GM19467 (cell line): ENCODE data around the gene SLC6A19.

Experiments
- ATAC-seq: cut with Tn5 transposase; IDR thresholded peaks from one replicate; pipeline ENCODE4 v1.9.1; 2021; ENCODE audit warnings: mild to moderate bottlenecking, moderate library complexity; ENCODE audit not compliant: unreplicated experiment

The SLC6A19 gene

DNA sequence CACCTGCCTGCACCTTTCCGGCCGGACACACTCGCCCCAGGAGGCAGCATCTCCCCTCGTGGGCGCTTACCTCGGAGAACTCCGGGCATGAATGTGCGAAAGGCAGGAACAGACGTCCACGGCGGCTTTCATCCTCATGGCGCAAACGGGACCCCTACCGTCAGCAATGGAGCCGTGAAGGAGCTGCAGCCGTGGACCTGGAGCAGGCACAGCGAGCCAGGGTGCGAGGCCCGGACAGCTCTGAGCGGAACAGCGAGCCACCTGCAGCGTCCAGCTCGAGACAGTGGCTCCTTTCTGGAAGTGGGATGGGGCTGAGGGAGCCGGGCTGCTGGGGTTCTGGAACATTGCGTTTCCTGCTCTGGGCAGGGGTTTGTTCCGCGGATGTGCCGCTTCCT lies 7.8 kb upstream of the SLC6A19 start:
- ATAC-seq = no peak

- no peak for ATAC-seq
These were observed 7.0 kb upstream of the SLC6A19 start for GRCh38 chr5:1194378-1194777.

DNA sequence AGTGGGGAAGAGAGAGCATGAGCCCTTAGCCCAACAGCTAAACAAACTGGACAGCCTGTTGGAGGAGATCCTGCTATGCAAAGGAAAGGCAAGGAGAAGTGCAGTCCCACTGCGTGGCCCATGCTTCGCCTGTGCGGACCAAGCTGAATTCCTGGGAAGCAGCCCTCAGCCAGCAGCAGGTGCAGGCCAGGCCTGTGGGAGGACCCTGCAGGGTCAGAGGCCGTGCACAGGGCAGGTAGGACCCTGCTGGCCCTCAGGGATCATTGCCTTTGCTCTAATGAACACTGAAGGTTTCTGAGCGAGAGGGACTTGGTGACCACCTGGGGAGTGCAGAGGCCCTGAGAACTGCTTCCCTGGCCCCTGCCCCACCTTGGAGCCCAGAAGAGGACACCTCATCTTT lies 6.0 kb upstream of the SLC6A19 start:
- ATAC-seq = no peak

DNA sequence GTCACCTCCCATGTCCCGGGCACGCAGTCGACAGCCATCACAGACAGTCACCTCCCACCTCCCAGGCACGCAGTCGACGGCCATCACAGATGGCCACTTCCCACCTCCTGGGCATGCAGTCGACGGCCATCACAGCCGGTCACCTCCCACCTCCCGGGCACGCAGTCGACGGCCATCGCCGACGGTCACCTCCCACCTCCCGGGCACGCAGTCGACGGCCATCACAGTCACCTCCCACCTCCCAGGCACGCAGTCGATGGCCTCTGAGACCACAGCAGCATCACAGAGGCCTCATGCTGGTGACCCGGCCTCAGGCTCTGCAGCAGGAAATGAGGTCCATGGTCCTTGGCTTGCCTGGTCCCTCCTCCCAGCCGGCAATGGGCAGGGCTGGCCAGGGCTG lies 5.5 kb upstream of the SLC6A19 start:
- ATAC-seq = no peak

- no peak for ATAC-seq
These were observed 4.8 kb upstream of the SLC6A19 start for GRCh38 chr5:1196562-1196961.

DNA sequence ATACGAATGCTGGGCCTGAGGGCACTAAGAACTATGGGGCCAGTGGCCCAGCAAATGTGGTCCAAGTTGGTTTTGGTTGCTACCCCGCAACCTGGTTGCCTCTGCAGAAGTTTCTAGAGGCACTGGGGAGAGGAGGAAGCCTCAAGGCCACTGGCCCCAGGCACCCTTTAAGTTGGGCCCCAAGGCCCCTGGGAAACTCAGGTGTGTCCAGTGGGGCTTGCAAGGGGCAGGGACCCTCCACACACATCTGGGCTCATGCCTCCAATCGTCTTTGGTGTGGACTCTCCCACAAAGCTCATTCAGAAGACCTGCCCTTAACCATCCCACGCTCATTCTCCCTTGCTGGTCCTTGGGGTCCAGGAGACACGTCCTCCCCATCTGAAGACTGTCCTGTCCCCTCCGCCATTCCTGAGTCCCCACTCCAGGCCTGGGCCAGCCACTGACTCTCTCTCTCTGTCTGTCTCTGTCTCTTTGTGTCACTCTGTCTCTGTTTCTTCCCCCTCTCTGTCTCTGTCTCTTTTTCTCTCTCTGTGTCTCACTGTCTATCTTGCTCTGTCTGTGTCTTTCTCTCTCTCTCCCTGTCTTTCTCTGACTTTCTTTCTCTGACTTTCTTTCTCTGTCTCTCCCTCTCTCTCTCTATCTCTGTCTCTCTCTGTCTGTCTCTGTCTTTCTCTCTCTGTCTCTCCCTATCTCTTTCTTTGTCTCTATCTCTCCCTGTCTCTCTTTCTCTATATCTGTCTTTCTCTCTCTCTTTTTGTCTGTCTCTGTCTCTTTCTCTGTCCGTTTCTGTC lies 3.3 kb upstream of the SLC6A19 start:
- ATAC-seq = no peak

GRCh38 chr5:1199340-1199648 lies 2.1 kb upstream of the SLC6A19 start:
- ATAC-seq = no peak

- ATAC-seq = no peak
These were observed 1.5 kb upstream of the SLC6A19 start for GRCh38 chr5:1199649-1200494.

DNA sequence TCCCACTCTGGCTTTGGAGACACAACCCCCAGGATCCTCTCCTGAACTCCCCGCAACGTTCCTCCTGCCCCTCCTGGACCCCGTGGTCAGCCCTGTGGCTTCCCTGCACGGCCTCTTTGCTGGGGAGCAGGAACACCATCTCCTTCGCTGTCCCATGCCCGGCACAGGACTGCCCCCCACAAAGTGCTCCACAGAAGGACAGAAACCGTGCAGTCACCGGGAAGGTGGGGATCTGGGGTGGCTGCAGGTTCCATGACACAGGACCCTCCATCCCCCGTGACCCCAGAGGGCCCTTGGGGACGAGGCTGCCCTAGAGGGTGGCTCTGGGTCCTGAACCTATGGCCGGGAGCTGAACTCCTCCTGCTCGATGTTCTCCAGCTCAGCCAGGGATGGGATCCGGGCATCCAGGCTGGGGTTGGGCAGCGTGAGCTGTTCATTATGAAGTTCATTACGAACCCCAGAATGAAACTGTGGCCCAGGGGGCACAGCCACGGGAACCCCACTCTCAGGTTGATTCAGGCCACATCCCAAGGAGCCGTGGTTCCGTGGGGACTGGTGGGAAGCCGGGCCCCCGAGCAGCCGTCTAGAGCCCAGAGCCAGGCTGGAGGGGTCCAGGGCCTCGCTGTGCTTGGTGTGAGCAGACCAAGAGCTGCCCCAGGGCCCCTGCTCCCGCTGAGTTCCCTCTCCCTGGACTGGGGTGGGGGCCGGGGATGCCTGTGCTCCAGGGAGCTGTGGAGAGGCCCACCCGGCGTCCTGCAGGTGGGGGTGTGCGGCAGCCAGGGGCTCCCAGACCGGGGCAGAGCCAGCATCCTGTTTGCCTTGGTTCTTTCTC lies 684 bp upstream of the SLC6A19 start:
- ATAC-seq = no peak

- no peak for ATAC-seq
These were observed 817 bp downstream of the SLC6A19 start for GRCh38 chr5:1202026-1202797.

DNA sequence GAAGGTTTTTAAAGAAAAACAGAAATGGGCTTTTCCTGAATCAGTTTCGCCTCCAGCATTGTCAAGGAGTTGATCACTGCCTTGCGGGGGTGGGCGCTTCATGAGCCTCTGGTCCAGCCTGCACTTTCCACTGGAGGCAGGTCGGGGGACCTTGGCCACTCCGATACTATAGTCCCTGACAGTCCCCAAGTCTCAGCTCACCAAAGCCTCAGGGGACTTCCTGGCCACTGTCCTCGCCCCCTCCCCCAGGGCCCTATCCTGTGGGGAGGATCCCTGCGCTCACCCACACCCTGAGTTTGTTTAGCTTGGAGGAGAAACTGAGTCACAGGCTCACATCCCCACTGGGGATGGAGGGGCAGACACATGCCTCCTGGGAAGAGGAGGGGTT lies 1.4 kb downstream of the SLC6A19 start:
- no peak for ATAC-seq

DNA sequence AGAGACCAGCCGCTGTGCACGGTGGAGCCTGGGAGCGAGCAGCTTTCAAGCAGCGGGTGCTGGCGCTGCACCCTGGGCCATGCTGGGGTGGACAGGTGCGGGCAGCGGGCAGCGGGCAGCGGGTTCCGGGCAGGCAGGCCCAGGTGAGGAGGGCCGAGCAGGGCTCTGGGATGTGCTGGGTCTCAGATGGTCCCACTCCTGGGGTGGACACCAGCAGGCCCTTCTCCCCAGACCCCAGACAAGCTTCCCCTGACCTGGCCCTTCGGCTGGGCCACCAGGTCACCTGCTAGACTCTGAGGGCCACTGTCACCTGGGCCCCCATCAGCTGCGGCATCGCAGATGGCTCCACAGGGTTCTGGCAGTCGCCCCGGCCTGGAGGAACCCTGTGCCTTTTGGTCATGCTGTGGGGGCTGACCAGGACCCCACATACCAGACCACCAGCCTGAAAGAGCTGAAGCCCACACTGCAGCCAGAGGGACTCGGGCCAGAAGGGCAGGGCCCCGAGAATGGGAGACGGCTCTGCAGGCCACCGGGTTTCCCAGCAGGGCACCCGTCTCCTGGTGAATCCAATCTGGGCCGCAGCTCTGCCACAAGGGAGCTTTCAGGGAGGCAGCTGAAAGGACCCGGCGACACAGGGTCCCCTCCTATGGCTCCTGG lies 2.0 kb downstream of the SLC6A19 start:
- no peak for ATAC-seq

GRCh38 chr5:1203968-1204692 lies 2.7 kb downstream of the SLC6A19 start:
- no peak for ATAC-seq

DNA sequence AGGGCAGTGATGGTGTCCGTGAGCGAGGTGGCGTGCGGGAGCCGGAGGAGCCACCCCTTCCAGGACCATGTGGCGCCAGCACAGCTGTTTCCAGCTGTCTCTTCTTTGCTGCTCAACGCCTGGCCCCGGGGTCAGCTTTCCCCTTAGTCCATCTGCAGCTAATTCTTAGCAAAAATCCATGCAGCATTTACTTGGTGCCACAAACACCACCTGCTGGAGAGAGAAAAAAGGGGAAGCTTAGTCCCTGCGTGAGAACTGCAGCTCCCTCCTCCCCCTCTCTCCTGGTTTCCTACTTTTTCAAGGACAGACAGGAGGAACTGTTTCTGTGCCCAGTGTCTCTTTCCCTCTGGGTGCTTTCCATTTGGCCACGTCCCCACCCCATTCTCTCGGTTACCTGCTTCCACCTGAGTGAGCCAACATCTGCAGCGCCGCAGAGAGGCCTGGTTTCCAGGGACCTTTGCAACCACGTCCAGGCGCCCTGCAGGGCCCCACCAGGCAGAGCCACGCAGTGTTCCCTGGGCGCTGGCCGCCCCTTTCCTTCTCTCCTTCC lies 3.4 kb downstream of the SLC6A19 start:
- ATAC-seq = no peak

GRCh38 chr5:1205255-1206180 lies 4.1 kb downstream of the SLC6A19 start:
- no peak for ATAC-seq

DNA sequence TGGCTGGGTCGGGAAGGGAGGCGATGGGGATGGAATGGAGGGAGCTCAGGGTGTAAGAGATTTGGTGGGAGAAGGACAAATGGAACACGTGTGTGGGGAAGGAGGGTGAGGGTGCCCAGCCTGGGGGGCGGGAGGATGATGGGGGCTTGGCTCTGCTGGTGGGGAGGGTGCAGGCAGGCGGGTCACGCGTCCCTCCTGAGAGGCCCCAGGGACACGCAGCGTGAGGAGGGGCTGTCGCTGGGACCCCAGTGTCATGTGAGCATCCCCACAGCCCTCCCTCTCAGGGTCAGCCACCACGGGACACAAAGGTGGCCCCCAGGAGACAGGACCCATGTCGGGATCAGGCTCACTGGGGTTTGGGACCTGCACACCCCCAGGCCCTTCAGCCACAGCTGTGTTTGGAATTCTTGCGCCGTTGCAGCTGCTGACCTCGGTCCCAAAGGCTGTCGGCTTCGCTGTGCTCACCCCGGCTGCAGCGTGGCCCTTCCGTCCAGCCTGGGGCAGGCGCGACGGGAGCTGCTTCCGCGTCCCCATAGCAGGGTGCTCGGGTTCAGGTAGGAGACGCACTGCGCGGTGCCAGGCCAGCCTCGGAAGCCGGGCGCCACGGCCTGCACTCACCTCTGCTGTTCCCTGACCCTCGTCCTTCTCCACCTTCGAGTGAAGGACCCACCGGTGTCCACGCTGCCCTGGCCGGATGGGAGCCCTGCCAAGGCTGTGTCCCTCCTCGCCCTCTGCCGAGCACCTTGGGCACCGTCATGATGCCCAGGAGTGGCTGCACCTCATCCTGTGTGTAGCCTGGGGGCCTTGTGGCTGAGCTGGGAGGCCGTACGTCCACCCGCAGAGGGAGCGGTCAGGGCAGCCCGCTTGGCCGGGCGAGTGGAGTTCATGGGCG lies 5.4 kb downstream of the SLC6A19 start:
- no peak for ATAC-seq

GRCh38 chr5:1207555-1207954 lies 6.2 kb downstream of the SLC6A19 start:
- no peak for ATAC-seq
